NCI-H2227 treated with DMSO at 0.1 percent for 48 hours (cell line): ENCODE data around the gene GMEB2.
"Not testable (repeated sequence)": the region's sequence is repeated elsewhere in the genome, so short reads cannot be mapped to it uniquely, and the experiment has no call there.

Experiments used
- DNase-seq: peaks from one replicate; lab custom pipeline; 2025; lab: John Stamatoyannopoulos, UW

GMEB2 gene

GRCh38 chr20:63613863-63614594, 12.9 kb downstream of the GMEB2 start:
- not testable (repeated sequence) for DNase-seq

GRCh38 chr20:63612276-63612931, 14.5 kb downstream of the GMEB2 start:
- DNase-seq, result no peak

- no peak for DNase-seq
These were observed 15.3 kb downstream of the GMEB2 start for GRCh38 chr20:63611646-63612045.

GRCh38 chr20:63610581-63611435, 16.1 kb downstream of the GMEB2 start:
- no peak for DNase-seq

GRCh38 chr20:63606686-63607085, 20.2 kb downstream of the GMEB2 start:
- no peak for DNase-seq

- no peak for DNase-seq
These were observed 24.6 kb downstream of the GMEB2 start for GRCh38 chr20:63602321-63602720.

- not testable (repeated sequence) for DNase-seq
These were observed 25.2 kb downstream of the GMEB2 start for GRCh38 chr20:63601679-63602078.

GRCh38 chr20:63599396-63600050, 27.4 kb downstream of the GMEB2 start:
- DNase-seq, result no peak

- DNase-seq, result no peak
These were observed 28.2 kb downstream of the GMEB2 start for GRCh38 chr20:63598479-63599395.

- no peak for DNase-seq
These were observed 29.0 kb downstream of the GMEB2 start for GRCh38 chr20:63597651-63598478.

- no peak for DNase-seq
These were observed 30.5 kb downstream of the GMEB2 start for GRCh38 chr20:63596423-63596822.

GRCh38 chr20:63595416-63596127, 31.3 kb downstream of the GMEB2 start:
- DNase-seq, result no peak

- no peak for DNase-seq
These were observed 32.8 kb downstream of the GMEB2 start for GRCh38 chr20:63594043-63594561.

- no peak for DNase-seq
These were observed 34.2 kb downstream of the GMEB2 start for GRCh38 chr20:63592661-63593060.

GRCh38 chr20:63591786-63592355, 35.0 kb downstream of the GMEB2 start:
- DNase-seq, result no peak

- no peak for DNase-seq
These were observed 35.8 kb downstream of the GMEB2 start for GRCh38 chr20:63591147-63591533.

GRCh38 chr20:63590218-63591146, 36.4 kb downstream of the GMEB2 start:
- no peak for DNase-seq
